GM19025 (cell line): Measurements from ENCODE around the gene PLEKHM3.
"Not testable (repeated sequence)": the region's sequence is repeated elsewhere in the genome, so short reads cannot be mapped to it uniquely, and the experiment has no call there.

Experiments
- ATAC-seq: cut with Tn5 transposase; IDR thresholded peaks from one replicate; pipeline ENCODE4 v1.9.1; 2021; ENCODE audit warnings: mild to moderate bottlenecking, low read depth, moderate library complexity; ENCODE audit not compliant: unreplicated experiment

PLEKHM3 gene

DNA sequence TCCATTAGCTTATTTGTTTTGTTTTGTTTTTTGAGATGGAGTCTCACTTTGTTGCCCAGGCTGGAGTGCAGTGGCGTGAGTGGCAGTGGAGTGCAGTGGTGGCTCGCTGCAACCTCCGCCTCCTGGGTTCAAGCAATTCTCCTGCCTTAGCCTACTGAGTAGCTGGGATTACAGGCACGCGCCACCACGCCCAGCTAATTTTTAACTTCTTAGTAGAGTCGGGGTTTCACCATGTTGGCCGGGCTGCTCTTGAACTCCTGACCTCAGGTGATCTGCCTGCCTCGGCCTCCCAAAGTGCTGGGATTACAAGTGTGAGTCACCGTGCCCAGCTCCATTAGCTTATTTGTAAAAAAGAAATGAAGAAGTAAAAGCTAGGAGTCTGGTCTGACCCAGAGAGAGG lies 213.7 kb downstream of the PLEKHM3 start:
- not testable (repeated sequence) for ATAC-seq

DNA sequence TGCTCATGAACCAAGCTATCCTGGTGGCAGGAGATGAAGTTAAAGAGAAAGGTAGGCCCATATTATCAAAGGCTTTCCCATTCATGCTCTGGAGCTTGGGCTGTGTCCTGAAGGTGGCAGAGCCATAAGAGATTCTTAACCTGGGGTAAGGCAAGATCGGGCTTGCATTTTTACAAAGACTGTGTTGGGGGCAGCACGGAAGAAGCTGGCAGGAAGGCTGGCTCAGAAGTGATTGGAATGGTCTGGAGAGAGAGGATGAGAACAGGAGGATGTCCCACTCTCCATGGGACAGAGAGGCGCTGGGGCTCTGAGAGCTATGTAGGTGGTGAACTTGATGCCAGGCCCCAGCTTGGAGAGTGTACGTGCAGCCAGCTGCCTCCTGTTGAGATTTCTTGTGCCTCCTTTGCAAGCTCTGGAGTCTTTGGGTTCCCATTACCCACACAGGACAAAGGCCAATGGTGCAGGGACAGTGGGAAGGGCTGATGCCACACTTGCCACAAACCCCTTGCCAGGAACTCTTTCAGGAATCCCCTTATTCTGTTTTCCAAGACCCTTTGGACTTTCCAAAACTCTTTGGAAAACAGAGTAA lies 215.0 kb downstream of the PLEKHM3 start:
- ATAC-seq = no peak

DNA sequence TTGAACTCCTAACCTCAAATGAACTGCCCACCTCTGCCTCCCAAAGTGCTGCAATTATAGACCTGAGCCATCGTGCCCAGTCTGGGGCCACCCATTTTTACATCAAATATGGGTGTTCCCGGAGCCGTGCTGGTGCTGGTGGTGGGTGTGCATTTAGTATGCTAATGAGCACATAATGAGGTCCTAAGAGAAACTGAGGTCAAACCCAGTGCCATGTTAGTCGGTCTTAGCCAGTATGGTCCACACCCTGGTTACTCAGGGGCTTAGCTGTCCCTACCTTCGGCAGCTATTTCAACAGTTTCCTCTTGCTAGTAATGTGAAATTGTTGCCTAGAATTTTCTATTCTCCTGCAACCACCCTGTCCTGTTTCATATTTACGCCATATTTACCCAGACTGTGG lies 217.2 kb downstream of the PLEKHM3 start:
- no peak for ATAC-seq

DNA sequence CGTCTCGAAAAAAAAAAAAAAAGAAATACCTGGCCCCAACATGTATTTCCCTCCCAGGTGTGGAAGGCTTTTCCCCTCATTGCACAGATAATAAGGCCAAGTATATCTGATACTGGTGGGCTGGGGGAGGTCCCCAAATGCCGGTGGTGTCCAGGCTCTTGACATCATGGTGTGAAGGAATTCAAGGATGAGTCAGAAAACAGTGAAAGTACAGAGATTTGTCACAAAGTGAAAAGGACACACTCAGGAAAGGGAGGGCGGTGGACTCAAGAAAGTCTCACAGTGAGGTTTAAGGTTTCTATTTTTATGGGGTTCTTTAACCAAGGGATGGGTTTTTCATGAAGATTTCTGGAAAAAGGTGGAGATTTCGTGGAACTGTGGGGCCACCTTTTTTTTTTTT lies 217.8 kb downstream of the PLEKHM3 start:
- ATAC-seq = no peak

DNA sequence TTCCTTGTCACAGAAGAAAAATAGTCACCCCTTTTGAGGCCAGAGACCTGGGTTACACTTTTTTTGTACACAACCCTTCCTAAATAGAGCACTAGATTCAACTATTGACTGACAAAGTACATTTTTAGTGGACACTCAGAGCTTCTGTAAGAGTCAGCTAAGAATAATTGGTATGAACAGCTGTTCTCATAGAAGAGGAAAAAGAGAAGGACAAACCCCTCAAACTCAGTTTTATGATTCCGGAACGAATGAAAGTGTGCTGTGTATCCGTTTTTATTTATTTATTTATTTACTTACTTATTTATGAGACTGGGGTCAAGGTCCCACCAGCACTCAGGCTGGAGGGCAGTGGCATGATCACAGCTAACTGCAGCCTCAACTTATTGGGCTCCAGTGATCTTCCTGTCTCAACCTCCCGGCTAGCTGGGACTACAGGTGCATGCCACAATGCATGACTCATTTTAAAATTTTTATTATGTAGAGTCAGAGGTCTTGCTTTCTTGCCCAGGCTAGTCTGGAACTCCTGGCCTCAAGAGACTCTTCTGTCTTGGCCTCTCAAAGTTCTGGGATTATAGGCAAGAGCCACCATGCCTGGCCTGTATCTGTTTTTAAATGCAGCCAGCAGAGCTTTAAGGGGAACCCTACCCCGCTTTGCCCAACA lies 219.6 kb downstream of the PLEKHM3 start:
- ATAC-seq = no peak

DNA sequence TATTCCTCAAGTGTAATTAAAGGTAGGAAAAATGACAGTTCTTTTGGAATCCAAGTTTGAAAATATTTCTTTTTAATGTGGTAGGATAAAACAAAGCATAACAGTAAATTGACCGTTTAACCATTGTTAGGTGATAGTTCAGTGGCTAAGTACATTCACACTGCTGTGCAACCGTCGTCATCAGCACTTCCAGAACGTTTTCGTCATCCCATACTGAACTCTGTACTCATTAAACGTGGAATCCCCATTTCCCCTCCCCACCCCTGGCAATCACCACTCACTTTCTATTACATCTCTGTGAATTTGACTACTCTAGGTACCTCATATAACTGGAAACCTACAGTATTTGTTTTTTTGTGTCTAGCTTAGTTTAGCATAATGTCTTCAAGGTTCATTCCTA lies 222.7 kb downstream of the PLEKHM3 start:
- ATAC-seq = no peak

DNA sequence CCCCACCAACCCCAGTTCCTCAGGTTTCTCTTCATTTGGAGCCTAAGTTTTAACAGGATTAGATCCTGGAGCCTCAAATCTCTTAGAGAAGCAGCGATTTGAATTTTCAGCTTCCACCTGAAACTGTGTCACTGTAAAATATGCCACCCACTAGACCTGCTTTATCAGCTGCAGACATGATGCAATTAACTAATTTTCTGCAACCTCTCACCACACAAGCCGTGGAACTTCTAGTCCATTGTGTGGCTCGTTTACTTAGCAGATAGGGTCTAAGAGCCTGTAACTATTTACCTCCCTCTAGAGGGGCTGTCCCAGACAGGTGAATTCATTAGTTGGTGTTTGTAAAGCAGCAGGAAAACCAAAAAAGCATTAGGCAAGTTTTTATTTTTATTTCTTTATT lies 224.1 kb downstream of the PLEKHM3 start:
- ATAC-seq = no peak

DNA sequence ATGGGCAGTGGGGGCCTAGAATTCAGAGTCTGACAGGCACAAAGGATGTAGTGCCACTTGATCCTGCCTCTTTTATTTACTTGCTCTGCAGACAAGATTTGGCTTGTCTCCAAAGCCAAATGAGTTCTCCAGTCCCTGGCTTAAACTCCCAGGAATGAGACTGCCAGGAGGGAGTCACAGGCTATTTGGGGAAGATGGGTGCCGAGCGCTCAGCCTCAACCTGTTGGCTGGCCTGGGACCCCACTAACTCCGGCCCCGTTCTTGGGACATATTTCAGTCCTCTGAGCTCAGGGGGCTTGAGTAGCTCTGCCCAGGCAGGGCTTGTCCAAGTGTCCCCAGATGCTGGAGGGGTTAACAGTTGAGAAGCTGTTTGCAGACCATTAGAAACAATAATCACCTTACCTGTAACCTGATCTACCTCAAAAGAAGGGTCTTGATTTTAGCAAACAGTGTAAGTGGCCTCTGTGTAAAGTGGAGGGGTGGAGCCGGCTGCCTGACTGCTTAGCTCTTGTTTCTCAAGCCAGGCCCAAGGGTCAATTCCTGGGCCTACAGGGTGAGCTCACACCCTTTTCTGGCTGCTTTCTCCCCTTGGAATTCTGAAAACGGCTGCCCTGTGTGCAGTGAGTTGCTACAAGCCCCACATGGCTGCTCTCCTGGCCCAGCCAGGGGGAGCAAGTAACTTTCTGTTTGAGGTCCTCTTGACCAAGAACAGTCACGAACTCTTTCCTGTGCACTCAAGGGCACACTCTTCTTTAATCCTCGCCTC lies 228.6 kb downstream of the PLEKHM3 start:
- ATAC-seq = no peak

DNA sequence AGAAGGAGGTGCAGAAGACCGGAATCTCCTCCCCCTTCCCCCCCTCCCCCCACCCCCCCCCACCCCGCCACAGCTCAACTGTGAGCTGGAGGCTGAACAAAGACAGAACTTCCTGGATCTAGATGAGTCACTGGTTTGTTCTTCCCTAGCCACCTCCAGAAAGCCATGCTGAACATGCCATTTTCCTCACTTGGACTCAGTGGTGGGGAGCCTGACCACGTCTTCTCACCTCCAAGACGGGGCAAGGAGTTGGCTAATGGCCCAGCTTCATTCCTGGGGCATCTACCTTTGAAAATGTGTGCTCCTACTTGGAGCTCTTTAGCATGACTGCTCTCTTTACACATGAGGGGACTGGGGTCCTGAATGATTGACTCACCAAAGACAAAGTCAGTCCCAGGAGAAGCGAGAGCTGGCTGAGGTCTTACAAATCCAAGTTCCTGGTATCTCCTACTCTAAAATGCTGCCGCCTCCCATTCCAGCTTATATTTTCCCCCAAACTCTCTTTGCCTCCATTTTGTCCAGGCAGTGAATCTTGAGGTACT lies 233.0 kb downstream of the PLEKHM3 start:
- ATAC-seq = no peak

DNA sequence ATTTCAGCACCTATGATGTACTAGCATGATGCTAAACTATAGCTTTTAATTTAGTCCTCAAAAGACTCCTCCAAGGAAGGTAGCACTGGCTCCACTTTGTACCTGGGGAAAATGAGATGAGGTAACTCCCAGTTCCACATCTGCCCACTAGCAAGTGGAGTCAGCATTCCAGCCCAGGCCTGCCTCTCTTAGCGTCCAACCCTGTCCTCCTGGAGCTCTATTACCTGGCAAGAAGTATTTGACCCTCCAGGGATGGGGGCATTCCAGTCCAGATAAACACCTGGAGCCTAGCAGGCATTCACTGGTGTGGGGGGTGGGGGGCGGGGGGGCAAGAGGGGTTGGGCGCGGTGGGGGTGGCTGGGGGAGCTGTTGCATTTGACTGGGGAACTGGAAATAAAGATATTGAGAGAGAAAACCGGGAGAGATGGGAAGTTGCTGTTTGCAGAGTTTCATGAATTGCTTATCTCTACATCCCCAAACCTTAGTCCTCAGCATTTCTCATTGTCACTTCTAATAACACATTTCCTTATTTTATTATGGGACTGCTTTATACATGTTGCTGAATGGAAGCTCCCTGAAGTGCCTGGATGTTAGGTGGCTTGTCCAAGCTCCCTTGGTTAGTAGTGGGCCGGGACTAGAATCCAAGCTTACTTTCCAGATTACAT lies 233.6 kb downstream of the PLEKHM3 start:
- no peak for ATAC-seq

DNA sequence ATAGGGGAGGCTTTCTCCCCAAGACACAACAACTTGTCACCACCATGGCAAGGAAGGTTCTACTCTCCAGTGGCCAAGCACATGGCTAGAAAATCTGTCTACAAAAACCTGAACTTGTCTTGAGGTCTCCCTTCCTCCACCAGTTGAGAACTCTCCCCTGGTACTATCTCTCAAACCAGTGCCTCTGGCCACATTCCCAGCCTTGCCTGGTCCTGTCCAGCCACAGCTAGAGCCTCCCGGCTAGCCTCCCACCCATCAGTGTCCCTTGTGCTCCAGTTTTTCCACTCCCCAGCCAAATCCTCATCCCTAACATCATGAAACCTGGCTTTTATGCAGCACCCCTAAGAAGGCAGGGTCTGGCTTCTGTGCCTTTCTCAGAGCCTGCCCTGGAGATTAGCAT lies 234.4 kb downstream of the PLEKHM3 start:
- ATAC-seq = no peak

DNA sequence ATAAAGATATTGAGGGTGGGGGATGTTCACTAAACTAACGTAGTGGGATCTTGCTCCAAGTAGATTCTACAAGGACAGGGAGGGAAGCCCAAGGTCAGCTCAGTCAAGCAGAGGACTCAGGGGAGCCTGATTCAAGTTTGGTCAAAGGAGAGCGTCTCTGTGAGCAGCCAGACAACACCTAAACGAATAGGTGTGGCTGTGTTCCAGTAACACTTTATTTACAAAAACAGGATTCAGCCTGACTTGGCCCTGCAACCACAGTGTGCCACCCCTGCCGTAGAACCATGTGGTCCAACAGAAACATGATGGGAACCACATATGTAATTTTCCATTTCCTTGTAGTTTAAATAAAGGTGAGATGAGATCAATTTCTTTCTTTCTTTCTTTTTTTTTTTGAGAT lies 237.5 kb downstream of the PLEKHM3 start:
- ATAC-seq = no peak

DNA sequence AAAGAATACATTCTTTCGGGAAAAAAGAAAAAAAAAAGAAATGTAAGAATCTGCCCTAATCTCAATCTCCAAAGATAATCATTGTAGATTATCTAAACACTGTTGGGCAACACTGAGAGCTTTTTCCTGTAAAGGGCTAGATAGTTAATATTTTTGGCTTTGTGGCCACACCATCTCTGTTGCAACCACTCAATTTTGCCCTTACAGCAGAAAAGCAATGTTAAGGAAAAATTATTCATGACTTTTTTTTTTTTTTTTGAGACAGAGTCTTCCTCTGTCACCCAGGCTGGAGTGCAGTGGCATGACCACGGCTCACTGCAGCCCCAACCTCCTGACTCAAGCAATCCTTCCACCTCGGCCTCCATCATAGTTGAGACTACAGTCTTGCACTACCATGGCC lies 238.3 kb downstream of the PLEKHM3 start:
- ATAC-seq = no peak

DNA sequence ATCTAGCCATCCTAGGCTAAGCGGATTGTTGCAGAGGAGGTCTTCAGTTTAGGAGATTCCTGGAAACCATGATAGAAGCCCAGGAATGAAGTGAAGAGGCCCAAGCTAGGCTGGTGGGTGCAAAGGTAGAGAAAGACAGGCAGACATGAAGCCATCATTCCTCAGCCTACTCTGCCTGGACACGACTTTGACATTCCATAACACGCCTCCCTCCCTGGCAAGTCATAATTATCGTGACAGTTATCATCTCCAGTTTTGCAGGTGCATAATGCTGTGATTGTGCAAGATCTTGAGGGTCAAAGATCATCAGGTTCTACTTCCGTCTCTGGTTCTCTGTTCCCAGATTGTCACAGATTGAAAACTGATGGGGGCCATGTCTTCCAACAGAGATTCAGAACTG lies 240.4 kb downstream of the PLEKHM3 start:
- no peak for ATAC-seq

DNA sequence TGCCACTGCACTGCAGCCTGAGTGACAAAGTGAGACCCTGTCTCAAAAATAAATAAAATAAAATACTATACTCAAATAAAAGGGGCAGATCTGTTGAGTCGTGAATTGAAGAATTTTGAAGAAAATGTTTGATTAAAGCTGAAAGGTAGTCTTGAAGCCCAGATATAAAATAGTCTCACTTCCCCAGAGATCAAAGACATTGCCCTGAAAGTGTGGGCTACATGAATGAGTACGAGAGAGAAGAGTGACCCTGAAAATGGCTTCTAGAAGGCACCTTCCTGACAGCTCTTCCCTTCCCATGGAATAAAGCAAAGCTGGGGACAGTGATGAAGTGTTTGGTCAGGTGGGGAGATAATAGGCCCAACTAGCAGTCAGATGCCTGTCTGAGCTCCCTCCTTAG lies 241.8 kb downstream of the PLEKHM3 start:
- ATAC-seq = no peak

DNA sequence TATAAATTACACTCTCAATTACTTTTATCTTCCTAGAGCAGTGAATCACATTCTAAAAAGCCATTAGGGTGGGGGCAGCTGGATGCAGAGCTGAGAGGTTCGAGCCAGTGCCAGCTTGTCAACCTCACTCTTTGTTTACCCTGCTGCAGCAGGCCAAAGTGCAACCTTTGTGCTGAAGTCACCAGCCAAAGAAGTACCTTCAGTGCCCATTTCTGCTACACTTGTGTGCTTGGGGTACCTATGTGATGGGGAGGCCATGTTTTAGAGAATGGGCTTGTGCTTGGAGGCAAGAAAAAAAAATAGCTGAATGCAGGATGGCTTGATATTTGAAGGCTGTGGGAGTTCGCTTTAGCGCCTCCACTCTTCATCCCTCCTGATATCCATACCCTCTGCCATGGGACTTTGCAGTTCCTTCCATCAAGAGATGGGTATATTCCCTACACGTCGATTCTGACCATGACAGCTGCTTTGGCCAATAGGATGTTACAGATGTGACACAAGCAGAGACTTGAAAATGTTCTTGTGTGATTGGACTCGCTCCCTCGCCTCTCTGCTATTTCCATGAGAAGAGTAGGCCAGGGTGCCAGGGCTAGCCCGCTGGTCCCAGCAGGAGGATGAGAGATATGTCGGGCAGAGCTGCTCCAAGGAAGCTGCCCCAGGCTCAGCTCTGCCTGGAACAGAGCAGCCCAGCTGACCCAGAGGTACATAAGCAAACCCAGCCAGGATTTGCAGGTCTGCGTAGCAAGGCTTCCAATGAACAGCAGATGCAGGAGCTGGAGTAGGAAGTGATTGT lies 242.9 kb downstream of the PLEKHM3 start:
- no peak for ATAC-seq

DNA sequence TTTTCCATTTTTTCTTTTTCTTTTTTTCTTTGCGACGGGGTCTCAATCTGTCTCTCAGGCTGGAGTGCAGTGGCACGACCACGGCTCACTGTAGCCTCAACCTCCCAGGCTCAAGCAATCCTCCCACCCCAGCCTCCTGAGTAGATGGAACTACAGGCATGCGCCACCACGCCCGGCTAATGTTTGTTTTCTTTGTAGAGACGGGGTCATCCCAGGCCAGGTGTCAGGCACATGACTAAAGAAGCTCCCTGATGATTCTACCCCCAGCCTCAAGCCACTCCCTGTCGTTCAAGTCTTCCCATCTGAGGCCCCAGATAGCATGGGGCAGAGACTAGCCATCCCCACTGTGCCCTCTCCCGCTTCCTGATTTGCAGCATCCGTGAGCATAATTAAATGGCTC lies 245.8 kb downstream of the PLEKHM3 start:
- ATAC-seq = no peak

DNA sequence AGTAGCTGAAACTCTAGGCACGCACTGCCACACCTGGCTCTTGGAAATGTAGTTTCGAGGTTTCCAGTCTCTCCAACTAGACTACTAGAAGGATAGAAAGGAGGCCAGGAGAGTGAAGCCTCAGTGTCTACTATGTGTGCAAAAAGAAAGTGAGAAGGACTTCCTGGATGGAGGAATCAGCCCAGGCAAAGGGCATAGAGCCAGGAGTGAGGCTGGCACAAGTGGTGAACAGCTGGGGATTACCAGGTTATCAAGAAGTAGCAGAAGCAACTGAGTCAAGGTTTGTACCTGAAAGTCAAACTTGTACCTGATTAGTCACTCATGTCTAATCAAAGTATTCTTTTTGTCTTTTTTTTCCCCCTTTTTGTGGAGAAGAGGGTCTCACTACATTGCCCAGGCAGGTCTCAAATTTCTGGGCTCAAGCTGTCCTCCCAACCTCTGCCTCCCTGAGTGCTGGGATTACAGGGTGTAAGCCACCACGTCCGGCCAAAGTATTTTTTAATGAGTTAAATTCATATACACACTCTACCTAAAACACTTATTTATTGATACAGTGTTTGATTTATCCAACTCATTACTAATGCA lies 246.9 kb downstream of the PLEKHM3 start:
- ATAC-seq = no peak

DNA sequence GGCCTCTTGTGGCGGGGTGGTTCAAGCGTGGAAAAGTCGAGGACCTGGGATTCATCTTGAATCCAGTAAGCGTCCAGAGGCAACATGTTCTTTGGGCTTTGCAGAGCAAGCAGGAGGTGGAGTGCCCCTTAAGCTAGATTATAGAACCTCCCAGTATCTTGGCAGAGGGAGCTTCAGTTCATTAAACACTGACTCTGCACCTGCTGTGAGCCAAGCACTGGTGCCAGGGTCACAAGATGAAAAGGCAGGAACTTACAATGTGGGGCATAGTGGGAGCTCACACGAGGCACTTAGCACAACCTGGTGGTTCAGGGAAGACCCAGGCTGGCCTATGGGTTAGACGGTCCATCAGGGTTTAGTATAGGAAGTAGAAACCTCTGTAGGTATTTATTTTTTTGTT lies 248.2 kb downstream of the PLEKHM3 start:
- no peak for ATAC-seq

DNA sequence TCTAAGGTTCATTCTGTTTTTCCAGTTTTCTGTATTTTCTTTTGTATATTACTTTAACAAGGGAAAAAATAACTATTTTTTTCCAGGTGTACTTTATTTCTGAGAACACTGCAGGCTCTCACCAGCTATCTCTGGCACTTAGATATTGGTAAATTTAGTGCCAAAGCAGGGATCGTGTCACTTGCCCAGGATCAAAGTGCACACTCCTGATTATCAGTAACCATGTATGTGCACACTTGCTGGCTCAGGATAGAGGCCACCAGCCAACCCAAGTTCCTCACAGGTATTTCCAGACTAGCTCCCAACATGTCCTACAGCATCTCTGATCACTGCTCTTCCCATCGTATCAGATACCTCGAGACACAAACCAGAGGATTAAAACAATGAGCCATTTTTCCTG lies 249.9 kb downstream of the PLEKHM3 start:
- ATAC-seq = no peak
